HG03571 (cell line): ENCODE results near the gene TROAP.
"Not testable (repeated sequence)": the region's sequence is repeated elsewhere in the genome, so short reads cannot be mapped to it uniquely, and the experiment has no call there.

Experiments
- ATAC-seq: cut with Tn5 transposase; IDR thresholded peaks from one replicate; pipeline ENCODE4 v1.9.1; 2021; ENCODE audit not compliant: unreplicated experiment

TROAP gene

DNA sequence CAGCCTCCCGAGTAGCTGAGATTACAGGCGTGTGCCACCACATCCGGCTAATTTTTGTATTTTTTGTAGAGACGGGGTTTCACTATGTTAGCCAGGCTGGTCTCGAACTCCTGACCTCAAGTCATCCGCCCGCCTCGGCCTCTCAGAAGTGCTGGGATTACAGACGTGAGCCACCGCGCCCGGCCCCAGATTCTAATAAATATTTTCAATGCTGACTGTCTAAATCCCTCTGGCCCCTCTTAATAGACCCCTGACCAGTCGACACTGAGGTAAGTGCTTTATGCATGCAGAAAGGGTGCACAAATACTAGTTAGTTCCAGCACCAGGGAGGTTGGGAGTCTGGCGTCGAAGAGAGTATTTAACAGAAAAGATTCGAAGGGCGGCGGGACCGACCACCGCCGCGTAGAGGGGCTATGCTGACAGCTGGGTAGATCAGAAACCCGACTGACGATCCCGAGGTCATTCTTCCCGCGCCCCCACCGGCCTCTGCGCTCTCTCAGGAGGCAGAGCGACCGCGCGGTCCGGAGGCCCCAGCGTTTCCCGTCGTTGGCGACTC, 43.1 kb downstream of the TROAP start:
- ATAC-seq: peak; percentile 1

DNA sequence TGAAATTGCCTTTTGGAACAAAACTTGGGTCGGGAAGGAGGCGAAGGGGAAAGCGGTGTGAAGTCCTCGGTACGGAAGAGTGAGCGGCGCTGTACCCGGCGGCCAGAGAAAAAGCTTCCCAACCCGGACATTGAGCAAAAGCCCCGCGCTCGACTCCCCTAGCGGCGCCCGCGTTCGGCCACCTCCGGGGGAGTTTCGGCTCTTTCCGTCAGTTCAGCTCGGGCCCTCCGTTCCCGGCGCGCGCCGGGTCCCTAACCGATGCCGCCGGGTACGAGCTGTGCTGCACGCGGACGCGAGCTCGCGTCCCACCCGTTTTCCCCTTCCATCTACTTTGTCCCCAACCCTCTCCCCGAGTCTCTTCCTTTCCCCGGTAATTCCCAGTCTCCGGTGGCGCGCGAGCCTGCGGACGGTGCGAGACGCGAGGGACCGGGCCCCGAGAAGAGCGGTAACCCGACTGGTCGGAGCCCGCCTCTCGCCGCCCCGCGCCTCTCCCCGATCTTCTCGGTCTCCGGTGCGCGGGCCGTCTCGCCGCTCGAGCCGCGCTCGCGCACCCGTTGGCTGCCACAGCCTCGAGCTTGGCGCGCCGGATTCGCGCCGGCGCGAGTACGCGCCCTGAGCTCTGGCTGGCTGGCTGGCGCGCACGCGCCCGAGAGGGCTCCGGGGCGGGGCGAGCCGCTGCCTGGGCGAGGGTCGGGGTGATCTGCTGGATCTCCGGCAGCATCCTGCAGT, 43.8 kb downstream of the TROAP start:
- ATAC-seq: peak; percentile 59

DNA sequence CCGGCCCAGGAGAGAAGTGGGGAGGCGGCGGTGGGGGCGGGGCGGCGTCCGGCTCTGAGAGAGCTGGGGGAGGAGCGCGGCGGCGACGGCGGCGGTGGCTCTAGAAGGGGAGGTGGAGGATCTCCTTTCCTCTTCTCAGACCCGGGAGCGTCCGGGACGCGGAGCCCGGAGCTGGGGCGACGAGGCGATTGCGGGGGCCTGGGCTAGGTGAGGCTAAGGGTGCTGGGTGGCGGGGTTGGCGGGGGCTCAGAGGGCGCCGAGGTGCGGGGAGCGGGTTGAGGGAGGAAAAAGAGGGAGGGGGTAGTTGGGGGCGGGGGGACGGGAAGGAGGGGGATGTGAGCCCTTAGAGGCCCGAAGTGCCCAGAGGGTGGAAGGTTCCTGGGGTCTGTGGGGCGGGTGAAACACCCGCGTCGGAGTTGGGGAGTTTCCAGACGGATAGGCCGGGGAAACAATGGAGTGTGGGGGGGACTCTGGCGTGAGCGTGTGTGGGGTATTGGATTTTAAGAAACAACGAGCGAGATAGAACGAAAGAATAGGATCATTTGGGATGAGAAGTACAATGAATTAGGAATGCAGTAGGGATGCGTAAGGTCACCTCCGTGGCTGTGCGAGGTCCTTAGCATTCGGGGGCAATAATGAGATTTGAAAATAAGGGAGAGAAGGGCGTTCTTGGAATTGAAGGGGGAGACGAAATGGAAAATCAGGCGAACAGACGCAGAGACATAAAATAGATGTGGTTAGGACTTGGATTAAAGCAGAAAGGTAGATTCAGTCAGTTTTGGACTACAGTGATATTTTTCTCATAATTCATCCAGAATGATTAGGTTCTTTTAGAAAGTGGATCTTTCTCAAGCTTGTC, 44.6 kb downstream of the TROAP start, which contains the start of gene SPATS2:
Gene SPATS2 (plus strand): TSS at position 82 of the 859 bp plus-strand sequence. CDS start 93,551 bp downstream, outside the sequence.
- no peak for ATAC-seq

GRCh38 chr12:49368240-49368600, 45.2 kb downstream of the TROAP start:
- no peak for ATAC-seq

DNA sequence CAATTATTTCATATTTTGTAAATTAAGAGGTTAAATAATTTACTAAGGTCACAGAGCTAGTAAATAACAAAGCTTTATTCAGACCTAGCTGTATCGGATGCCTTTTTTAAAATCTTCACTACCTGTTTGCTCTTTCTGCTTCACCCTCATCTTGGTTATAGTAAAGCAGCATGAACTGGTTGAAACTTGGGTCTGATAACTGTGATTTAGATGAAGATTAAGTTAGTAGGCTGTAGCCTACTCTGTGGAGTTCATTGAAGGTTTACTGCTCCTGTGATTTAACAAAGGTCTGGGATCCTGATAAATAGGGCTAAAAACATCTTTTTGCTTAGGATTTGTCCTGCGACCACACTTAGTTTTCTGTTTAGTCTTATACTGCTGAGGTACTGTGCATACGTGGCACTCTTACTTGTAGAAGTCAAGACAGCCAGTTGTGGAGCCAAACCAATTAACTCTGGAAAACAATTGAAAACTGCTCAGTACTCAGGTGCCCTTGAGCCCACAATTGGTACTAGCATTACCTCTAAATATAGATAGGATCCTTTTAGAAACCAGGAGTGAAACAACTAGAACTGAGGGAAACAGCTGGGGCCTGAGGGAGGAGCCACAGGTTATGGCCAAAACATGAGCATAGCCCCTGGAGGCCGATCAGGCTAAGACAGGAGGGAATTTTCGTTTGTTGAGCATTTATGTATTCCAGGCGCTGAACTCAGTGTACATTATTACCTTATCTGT, 46.5 kb downstream of the TROAP start:
- ATAC-seq: no peak

GRCh38 chr12:49370539-49370938, 47.5 kb downstream of the TROAP start:
- ATAC-seq: no peak

DNA sequence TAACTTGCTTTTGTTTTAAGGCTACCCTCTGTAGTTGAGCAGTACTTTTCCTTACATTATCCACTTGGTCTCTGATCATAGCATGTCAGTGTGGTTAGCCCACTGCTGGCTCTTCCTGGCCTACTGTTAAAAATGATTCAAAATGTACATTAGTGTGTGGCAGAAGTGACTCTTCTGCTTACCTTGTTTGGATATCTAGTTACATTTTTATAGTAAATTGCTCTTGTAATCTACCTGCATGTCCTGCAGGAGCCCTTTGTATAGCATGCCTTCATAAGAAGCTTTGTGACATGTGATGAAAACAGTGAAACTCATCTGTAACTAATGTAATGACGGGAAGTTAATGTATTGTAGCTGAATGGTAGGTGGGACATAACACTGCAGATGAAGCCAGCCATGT, 52.4 kb downstream of the TROAP start:
- no peak for ATAC-seq

GRCh38 chr12:49377386-49377785, 54.3 kb downstream of the TROAP start:
- no peak for ATAC-seq

DNA sequence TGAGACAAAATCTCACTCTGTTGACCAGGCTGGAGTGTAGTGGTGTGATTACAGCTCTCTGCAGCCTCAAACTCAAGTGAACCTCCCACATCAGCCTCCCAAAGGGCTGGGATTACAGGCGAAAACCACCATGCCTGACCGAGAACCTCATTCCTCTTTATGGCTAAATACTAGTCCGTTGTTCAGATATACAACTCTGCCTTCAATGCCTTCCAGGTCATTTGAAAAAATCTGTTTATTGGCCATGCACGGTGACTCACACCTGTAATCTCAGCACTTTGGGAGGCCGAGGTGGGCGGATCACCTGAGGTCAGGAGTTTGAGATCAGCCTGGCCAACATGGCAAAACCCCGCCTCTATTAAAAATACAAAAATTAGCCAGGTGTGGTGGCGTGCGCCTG, 57.1 kb downstream of the TROAP start:
- not testable (repeated sequence) for ATAC-seq
